ENCODE data around the gene KRTAP12-3. TPM values are rescaled to one million over a fixed set of nuclear protein-coding genes. Genes with fewer than 3 reads are reported as not detected.

Gene KRTAP12-3
- total RNA-seq, 4 donors from 2014 or later = not detected

DNA sequence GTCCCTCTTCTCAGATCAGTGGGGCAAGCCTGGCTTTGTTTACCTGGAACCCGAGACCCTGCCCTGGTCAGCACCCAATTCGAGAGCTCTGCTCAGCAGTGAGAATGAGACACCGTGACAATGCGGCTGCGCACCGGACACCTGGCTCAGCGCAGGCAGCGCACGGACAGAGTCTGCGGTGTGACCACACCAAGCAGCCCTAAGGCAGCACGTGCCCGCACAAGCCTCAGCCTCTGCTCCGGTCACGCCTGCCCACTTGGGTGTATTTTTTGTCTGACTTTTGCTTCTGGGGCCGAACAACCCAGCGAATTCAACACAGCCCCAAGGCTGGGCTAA is 41.2 kb upstream of the KRTAP12-3 start:
- Histone ChIP-seq H3K27ac (no peak overlapping the region), H3K36me3 (no peaks in the 10 kb centered on the region), H3K9me3 (no peaks in the 10 kb centered on the region), H3K27me3 (no peaks in the 10 kb centered on the region), H3K4me1 (no peaks in the 10 kb centered on the region), H3K4me3 (no peak overlapping the region)
- DNase-seq = no peak
- no peak for TF ChIP-seq POLR2A (IDR thresholded peaks at IDR 0.05)
- TF ChIP-seq, protein P1, sequence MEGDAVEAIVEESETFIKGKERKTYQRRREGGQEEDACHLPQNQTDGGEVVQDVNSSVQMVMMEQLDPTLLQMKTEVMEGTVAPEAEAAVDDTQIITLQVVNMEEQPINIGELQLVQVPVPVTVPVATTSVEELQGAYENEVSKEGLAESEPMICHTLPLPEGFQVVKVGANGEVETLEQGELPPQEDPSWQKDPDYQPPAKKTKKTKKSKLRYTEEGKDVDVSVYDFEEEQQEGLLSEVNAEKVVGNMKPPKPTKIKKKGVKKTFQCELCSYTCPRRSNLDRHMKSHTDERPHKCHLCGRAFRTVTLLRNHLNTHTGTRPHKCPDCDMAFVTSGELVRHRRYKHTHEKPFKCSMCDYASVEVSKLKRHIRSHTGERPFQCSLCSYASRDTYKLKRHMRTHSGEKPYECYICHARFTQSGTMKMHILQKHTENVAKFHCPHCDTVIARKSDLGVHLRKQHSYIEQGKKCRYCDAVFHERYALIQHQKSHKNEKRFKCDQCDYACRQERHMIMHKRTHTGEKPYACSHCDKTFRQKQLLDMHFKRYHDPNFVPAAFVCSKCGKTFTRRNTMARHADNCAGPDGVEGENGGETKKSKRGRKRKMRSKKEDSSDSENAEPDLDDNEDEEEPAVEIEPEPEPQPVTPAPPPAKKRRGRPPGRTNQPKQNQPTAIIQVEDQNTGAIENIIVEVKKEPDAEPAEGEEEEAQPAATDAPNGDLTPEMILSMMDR (IDR thresholded peaks at IDR 0.05) = no peak
- intact Hi-C loops (cut with DNase I; ENCODE audit: low total_unique reads) = no loop called here

DNA sequence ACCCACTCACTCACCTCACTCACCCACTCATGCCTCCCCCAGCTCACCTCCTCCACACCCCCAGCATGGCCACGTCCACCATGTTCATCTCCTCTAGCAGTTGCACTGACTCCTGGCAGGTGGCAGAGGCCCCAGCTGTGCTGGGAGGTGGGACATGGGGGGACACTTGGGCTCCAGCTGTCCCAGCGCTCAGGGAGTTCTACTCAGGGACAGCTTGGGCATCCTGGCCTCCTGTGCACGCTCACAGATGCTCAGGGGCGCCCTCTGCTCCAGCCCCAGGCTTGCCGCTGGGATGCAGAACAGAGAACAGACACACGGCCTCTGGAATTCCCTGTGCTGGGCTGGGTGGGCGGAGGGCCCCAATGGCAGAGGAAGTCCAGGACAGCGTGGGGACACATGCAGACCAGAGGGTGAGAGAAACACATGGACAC is 40.6 kb upstream of the KRTAP12-3 start:
- no peak for DNase-seq
- H3K4me3 ChIP-seq = no peak overlapping the region
- no peaks in the 10 kb centered on the region for H3K27me3 ChIP-seq

DNA sequence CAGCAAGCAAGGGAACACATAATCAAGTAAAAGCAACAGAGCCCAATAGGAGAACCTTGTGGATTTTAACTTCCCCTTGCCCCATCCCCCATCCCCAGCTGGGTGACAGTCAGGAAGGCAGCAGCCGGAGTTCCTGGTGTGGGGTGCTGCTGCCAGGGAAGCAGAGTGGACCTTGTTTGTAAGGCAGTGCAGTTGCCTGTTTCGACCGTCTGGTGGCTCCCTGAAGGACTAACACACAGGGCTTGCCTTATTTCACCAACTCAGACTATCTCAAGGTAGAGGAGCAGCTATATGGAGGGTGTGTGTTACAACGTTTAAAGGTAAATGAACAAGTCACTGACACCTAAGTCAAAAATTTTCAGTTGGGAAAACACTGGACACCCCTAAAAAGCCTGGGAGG is 39.2 kb upstream of the KRTAP12-3 start:
- Histone ChIP-seq H3K4me3 (no peak overlapping the region), H3K36me3 (no peaks in the 10 kb centered on the region), H3K27me3 (no peaks in the 10 kb centered on the region), H3K4me1 (no peaks in the 10 kb centered on the region), H3K27ac (no peak overlapping the region), H3K9me3 (no peaks in the 10 kb centered on the region)
- TF ChIP-seq POLR2A (IDR thresholded peaks at IDR 0.05) = no peak
- no peak for DNase-seq
- intact Hi-C loops (cut with DNase I; ENCODE audit: low total_unique reads) = no loop called here

More for the DNA sequence above, 40.6 kb upstream of the KRTAP12-3 start:
- no peaks in the 10 kb centered on the region for H3K4me1 ChIP-seq
- intact Hi-C loops (cut with DNase I; ENCODE audit: low total_unique reads) = no loop called here
- H3K9me3 ChIP-seq = no peaks in the 10 kb centered on the region
- H3K36me3 ChIP-seq = no peaks in the 10 kb centered on the region
- TF ChIP-seq POLR2A (IDR thresholded peaks at IDR 0.05) = no peak
- TF ChIP-seq, protein P1 (IDR thresholded peaks at IDR 0.05) = no peak
- no peak overlapping the region for H3K27ac ChIP-seq

DNA sequence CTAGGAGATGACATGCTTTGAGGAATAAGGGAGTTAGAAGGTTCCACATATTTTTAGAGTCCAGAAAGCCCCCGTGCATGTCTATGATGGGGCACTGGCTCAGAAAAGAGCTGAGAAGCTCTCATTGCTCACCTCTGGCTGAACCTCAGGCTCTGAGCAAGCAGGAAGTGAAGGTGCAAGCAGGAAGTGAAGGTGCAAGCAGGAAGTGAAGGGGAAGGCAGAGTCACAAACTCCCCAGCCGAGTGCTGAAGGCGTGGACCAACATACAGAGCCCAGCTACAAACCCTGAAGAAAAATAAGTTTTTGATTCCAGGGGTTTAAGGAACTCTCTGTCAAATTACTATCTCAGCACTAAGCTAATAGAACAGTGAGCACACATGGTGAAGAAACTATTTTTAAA is 38.8 kb upstream of the KRTAP12-3 start:
- intact Hi-C loops (cut with DNase I; ENCODE audit: low total_unique reads) = no loop called here
- Histone ChIP-seq H3K9me3 (no peaks in the 10 kb centered on the region), H3K4me1 (no peaks in the 10 kb centered on the region), H3K36me3 (no peaks in the 10 kb centered on the region), H3K4me3 (no peak overlapping the region), H3K27ac (no peak overlapping the region), H3K27me3 (no peaks in the 10 kb centered on the region)
- TF ChIP-seq, protein P1 (IDR thresholded peaks at IDR 0.05) = no peak
- TF ChIP-seq POLR2A (IDR thresholded peaks at IDR 0.05) = no peak
- no peak for DNase-seq

DNA sequence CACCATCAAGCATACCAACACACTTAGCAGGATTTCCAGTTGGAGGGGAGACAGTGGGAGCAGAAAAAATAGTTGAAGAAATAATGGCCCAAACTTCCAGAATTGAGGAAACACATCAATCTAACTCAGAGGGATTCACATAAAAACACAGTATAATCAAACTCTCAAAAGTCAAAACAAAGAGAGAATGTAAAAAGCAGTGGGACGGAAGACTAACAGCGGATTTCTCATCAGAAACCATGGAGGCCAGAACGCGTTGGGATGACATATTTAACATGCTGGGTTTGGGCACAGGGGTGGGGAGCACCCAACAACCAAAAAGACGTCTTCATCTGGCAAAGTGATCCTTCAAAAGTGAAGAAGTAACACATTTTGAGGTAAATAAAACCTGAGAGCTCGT is 37.8 kb upstream of the KRTAP12-3 start:
- Histone ChIP-seq H3K27ac (no peak overlapping the region), H3K27me3 (no peaks in the 10 kb centered on the region), H3K4me3 (no peak overlapping the region), H3K9me3 (no peaks in the 10 kb centered on the region), H3K4me1 (no peaks in the 10 kb centered on the region), H3K36me3 (no peaks in the 10 kb centered on the region)
- no peak for DNase-seq
- intact Hi-C loops (cut with DNase I; ENCODE audit: low total_unique reads) = no loop called here
- TF ChIP-seq, protein P1 (IDR thresholded peaks at IDR 0.05) = no peak
- TF ChIP-seq POLR2A (IDR thresholded peaks at IDR 0.05) = no peak

DNA sequence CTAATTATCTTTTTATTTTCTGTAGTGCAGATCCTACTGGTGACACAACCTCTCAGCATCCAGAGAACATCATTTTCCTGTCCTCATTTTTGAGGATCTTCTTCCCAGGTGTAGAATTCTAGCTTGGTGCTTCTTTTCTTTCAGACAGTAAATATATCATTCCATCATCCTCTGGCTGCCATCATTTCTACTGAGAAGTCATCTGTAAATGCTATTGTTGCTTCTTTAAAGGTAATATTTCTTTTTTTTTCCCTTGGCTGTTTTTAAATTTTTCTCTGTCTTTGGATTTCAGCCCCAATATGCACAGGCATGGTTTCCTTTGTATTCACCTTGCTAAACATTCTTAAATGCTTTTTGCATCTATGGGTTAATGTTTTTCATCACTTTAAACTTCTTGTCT is 34.2 kb upstream of the KRTAP12-3 start:
- no peaks in the 10 kb centered on the region for H3K27me3 ChIP-seq
- H3K4me1 ChIP-seq = no peaks in the 10 kb centered on the region
- no peaks in the 10 kb centered on the region for H3K36me3 ChIP-seq
- no peak overlapping the region for H3K27ac ChIP-seq
- intact Hi-C loops (cut with DNase I; ENCODE audit: low total_unique reads) = no loop called here
- no peaks in the 10 kb centered on the region for H3K9me3 ChIP-seq
- DNase-seq = no peak
- TF ChIP-seq, protein P1 (IDR thresholded peaks at IDR 0.05) = no peak
- TF ChIP-seq POLR2A (IDR thresholded peaks at IDR 0.05) = no peak
- no peak overlapping the region for H3K4me3 ChIP-seq

All from uterus (tissue), 4 donors.